RPMI8226 (cell line): Measurements from ENCODE around the gene ALOX12.

Experiments
- DNase-seq: peaks from one replicate; pipeline ENCODE4 v3.0.0-alpha.2; 2015

The ALOX12 gene

GRCh38 chr17:7022781-7023571, 27.1 kb downstream of the ALOX12 start, which contains the start of gene BCL6B:
Gene BCL6B (plus strand): TSS chr17:7023050. CDS start chr17:7023672, 622 bp downstream.
- DNase-seq: no peak

- DNase-seq: no peak
These were observed 27.9 kb downstream of the ALOX12 start for GRCh38 chr17:7023576-7024401.

GRCh38 chr17:7024402-7024785, 28.5 kb downstream of the ALOX12 start:
- DNase-seq: no peak

- no peak for DNase-seq
These were observed 29.4 kb downstream of the ALOX12 start for GRCh38 chr17:7025245-7025644.

GRCh38 chr17:7026471-7027115, 30.7 kb downstream of the ALOX12 start:
- DNase-seq: no peak

GRCh38 chr17:7027335-7027734, 31.5 kb downstream of the ALOX12 start:
- no peak for DNase-seq

- no peak for DNase-seq
These were observed 33.2 kb downstream of the ALOX12 start for GRCh38 chr17:7029096-7029495.

- DNase-seq: no peak
These were observed 33.8 kb downstream of the ALOX12 start for GRCh38 chr17:7029659-7030058.

GRCh38 chr17:7034955-7035590, 39.2 kb downstream of the ALOX12 start:
- DNase-seq: no peak

GRCh38 chr17:7035591-7036368, 39.9 kb downstream of the ALOX12 start, which contains the start of gene SLC16A13:
Gene SLC16A13 (plus strand): TSS chr17:7036015. CDS start chr17:7036383, 368 bp downstream.
- DNase-seq: peak; percentile 96

- DNase-seq: no peak
These were observed 42.4 kb downstream of the ALOX12 start for GRCh38 chr17:7038025-7038862.

- DNase-seq: no peak
These were observed 44.0 kb downstream of the ALOX12 start for GRCh38 chr17:7039832-7040231.

- no peak for DNase-seq
These were observed 46.0 kb downstream of the ALOX12 start for GRCh38 chr17:7041607-7042500.

GRCh38 chr17:7042501-7043181, 46.8 kb downstream of the ALOX12 start:
- no peak for DNase-seq

GRCh38 chr17:7043182-7043496, 47.3 kb downstream of the ALOX12 start:
- no peak for DNase-seq

- DNase-seq: no peak
These were observed 47.8 kb downstream of the ALOX12 start, which contains the start of gene SLC16A11 for GRCh38 chr17:7043497-7044198. Gene SLC16A11 (minus strand): TSS chr17:7044092. CDS start chr17:7043513, 579 bp downstream.

- DNase-seq: peak; percentile 57
These were observed 49.8 kb downstream of the ALOX12 start for GRCh38 chr17:7045492-7046126.

GRCh38 chr17:7046127-7046724, 50.4 kb downstream of the ALOX12 start:
- DNase-seq: no peak
